Upper lobe of right lung (tissue), 1 donor: ENCODE results near the gene CDHR4. TPM values are rescaled to one million over a fixed set of nuclear protein-coding genes. Genes with fewer than 3 reads are reported as not detected.

Source experiments
- ATAC-seq: fragments of 200-7000 bp; cut with Tn5 transposase; one replicate; pipeline ENCODE4 v1.9.1; 2020; ENCODE audit warnings: mild to moderate bottlenecking, moderate library complexity
- DNase-seq: peaks from one replicate; pipeline ENCODE4 v3.0.0-alpha.2; 2020
- H3K27ac ChIP-seq: fragments of 200-600 bp; one replicate; pipeline ENCODE4 v1.8.0; 2022
- H3K27me3 ChIP-seq: fragments of 200-600 bp; one replicate; pipeline ENCODE4 v1.8.0; 2022; ENCODE audit warnings: mild to moderate bottlenecking
- H3K36me3 ChIP-seq: fragments of 200-600 bp; one replicate; pipeline ENCODE4 v1.8.0; 2022
- H3K4me1 ChIP-seq: fragments of 200-600 bp; one replicate; pipeline ENCODE4 v1.8.0; 2022
- H3K4me3 ChIP-seq: fragments of 200-600 bp; one replicate; pipeline ENCODE4 v1.8.0; 2022; ENCODE audit warnings: mild to moderate bottlenecking
- H3K9me3 ChIP-seq: fragments of 200-600 bp; one replicate; pipeline ENCODE4 v1.8.0; 2022
- intact Hi-C: fragments of 100-400 bp; cut with DNase I; formaldehyde crosslinking; loops from one replicate; pipeline ENCODE4 v1.11.0; 2022
- microRNA-seq: library from miRNA; unstranded; fragments of <30 nt; microRNA quantifications from one replicate; pipeline ENCODE4 v1.2.0, GENCODE V29; 2020; ENCODE audit warnings: borderline microRNAs expressed
- total RNA-seq: library from RNA; stranded (reverse); fragmentation: NEBNext Ultra II Directional; extraction: Animal tissue kit (Norgen Biotek cat#: 25700); gene quantifications from one replicate; pipeline ENCODE4 v1.2.1, GENCODE V29; 2021
- TF ChIP-seq, protein P1 (sequence below): fragments of 200-600 bp; IDR thresholded peaks from one replicate; pipeline ENCODE4 v1.8.0; 2022; ENCODE audit warnings: antibody characterized with exemption
- donor health status: DM: no; HTN: yes; CAD: no; lungs with severe emphysema.

Gene CDHR4
- total RNA-seq, 1 donor from 2014 or later = not detected

DNA sequence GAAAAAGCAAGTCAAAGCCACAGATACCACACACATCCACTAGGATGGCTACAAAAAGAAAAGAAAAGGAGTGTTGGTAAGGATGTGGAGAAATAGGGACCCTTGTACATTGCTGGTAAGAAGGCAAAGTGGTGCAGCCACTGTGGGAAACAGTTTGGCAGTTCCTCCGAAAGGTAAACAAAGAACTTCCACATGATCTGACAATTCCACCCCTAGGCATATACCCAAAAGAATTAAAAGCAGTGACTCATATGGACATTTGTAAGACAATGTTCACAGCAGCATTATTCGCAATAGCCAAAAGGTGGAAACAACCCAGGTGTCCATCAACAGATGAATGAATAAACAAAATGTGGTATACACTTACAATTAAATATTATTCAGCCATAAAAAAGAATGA, 53.7 kb downstream of the CDHR4 start:
- no peaks in the 10 kb centered on the region for H3K27me3 ChIP-seq
- no peak for ATAC-seq
- H3K4me3 ChIP-seq = no peak overlapping the region
- no peak for DNase-seq
- TF ChIP-seq, protein P1, sequence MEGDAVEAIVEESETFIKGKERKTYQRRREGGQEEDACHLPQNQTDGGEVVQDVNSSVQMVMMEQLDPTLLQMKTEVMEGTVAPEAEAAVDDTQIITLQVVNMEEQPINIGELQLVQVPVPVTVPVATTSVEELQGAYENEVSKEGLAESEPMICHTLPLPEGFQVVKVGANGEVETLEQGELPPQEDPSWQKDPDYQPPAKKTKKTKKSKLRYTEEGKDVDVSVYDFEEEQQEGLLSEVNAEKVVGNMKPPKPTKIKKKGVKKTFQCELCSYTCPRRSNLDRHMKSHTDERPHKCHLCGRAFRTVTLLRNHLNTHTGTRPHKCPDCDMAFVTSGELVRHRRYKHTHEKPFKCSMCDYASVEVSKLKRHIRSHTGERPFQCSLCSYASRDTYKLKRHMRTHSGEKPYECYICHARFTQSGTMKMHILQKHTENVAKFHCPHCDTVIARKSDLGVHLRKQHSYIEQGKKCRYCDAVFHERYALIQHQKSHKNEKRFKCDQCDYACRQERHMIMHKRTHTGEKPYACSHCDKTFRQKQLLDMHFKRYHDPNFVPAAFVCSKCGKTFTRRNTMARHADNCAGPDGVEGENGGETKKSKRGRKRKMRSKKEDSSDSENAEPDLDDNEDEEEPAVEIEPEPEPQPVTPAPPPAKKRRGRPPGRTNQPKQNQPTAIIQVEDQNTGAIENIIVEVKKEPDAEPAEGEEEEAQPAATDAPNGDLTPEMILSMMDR = no peak
- no peaks in the 10 kb centered on the region for H3K4me1 ChIP-seq
- H3K9me3 ChIP-seq = no peaks in the 10 kb centered on the region
- H3K27ac ChIP-seq = no peak overlapping the region
- intact Hi-C loops = no loop called here
- H3K36me3 ChIP-seq = peaks cover 51% of the 10 kb centered on the region

Small RNA genes lying within 50 kb of the gene (microRNA-seq; reads per million reads assigned to microRNA genes)
- not detected for gene MIR5193

Other genes starting within 250 kb of the CDHR4 start
- gene BSN, start 245.4 kb downstream of the CDHR4 start, total RNA-seq = 0.43 TPM
- 88.5 TPM for gene APEH, start 125.5 kb downstream of the CDHR4 start, total RNA-seq
- 23.7 TPM for gene MST1, start 110.4 kb downstream of the CDHR4 start, total RNA-seq
- gene RNF123, start 110.3 kb downstream of the CDHR4 start, total RNA-seq = 41.4 TPM
- gene AMIGO3, start 80.2 kb downstream of the CDHR4 start, total RNA-seq = 0.26 TPM
- 34.8 TPM for gene GMPPB, start 75.9 kb downstream of the CDHR4 start, total RNA-seq
- gene IP6K1, start 13.3 kb downstream of the CDHR4 start, total RNA-seq = 39.5 TPM
- gene INKA1, start 3.4 kb upstream of the CDHR4 start, total RNA-seq = 6.6 TPM
- 110 TPM for gene UBA7, start 14.1 kb upstream of the CDHR4 start, total RNA-seq
- 1.5 TPM for gene TRAIP, start 56.7 kb upstream of the CDHR4 start, total RNA-seq
- gene CAMKV, start 70.0 kb upstream of the CDHR4 start, total RNA-seq = not detected
- 46.2 TPM for gene MST1R, start 104.0 kb upstream of the CDHR4 start, total RNA-seq
- 10.2 TPM for gene MON1A, start 129.9 kb upstream of the CDHR4 start, total RNA-seq
- 110 TPM for gene RBM6, start 140.3 kb upstream of the CDHR4 start, total RNA-seq